ENCODE data around the gene CTNND1. TPM values are rescaled to one million over a fixed set of nuclear protein-coding genes. Genes with fewer than 3 reads are reported as not detected.

CTNND1 gene
- total and polyA plus RNA-seq, 9 of the 15 experiments (the other 6 are each of a cell fraction or from before 2014, with no cell fraction given): 11.1 to 74.0 (median 43.3) TPM

GRCh38 chr11:57712256-57713150 lies 49.1 kb upstream of the CTNND1 start, which contains the start of gene TMX2 (continued):
- TF ChIP-seq ZBTB11 (CRISPR knock-in tag; IDR thresholded peaks at IDR 0.05) (peak in 1 of 3 experiments; percentile 59; a peak in 1 of 6 replicates), CXXC5 (CRISPR knock-in tag; IDR thresholded peaks at IDR 0.05) (peak; percentile 54), ARID3B (CRISPR knock-in tag; IDR thresholded peaks at IDR 0.05; ENCODE audit: borderline replicate concordance) (peak; percentile 83; the same call in 1 of the 2 replicates), SMARCB1 (IDR thresholded peaks at IDR 0.05; ENCODE audit: insufficient read length, low read depth) (no peak), E2F8 (IDR thresholded peaks at IDR 0.05; ENCODE audit: low read depth, partially characterized antibody) (peak; percentile 92), OTX1 (CRISPR knock-in tag; IDR thresholded peaks at IDR 0.05) (peak; percentile 42; the same call in 1 of the 2 replicates), GTF2B (IDR thresholded peaks at IDR 0.05; ENCODE audit: extremely low read depth, insufficient read length) (no peak), ZZZ3 (IDR thresholded peaks at IDR 0.05) (no peak), GABPB1 (CRISPR knock-in tag; IDR thresholded peaks at IDR 0.05) (peak; percentile 91), ID3 (CRISPR knock-in tag; IDR thresholded peaks at IDR 0.05) (no peak), ID3 (tag; IDR thresholded peaks at IDR 0.05) (0 out of 2 replicates have a peak, but pooled peaks have one; percentile 33), DIDO1 (tag; IDR thresholded peaks at IDR 0.05; ENCODE audit: low read depth) (peak; percentile 42; the same call in 1 of the 2 replicates), NFATC3 (IDR thresholded peaks at IDR 0.05) (no peak), POLR2AphosphoS5 (IDR thresholded peaks at IDR 0.05; ENCODE audit: control insufficient read depth, insufficient read depth, low read depth, low read length) (peak; percentile 57), THAP7 (CRISPR knock-in tag; IDR thresholded peaks at IDR 0.05) (peak; percentile 74; the same call in 1 of the 2 replicates)

All from K562 (cell line).